IPS-15b (cell line): ENCODE results near the gene VEGFA.

Experiments used
- H3K27me3 ChIP-seq: one replicate; pipeline ENCODE4 v1.6.1; 2013; ENCODE audit warnings: low read length; ENCODE audit not compliant: control insufficient read depth, insufficient read depth
- H3K36me3 ChIP-seq: one replicate; pipeline ENCODE4 v1.6.1; 2013; ENCODE audit warnings: low read length; ENCODE audit not compliant: control insufficient read depth, insufficient read depth
- H3K4me1 ChIP-seq: one replicate; pipeline ENCODE4 v1.6.1; 2013; ENCODE audit warnings: mild to moderate bottlenecking, low read length; ENCODE audit not compliant: control insufficient read depth, insufficient read depth
- H3K4me3 ChIP-seq: one replicate; pipeline ENCODE4 v1.5.1; 2013; ENCODE audit warnings: low read depth, low read length
- H3K9ac ChIP-seq: one replicate; pipeline ENCODE4 v1.6.1; 2013; ENCODE audit warnings: low read depth, mild to moderate bottlenecking, low read length
- H3K9me3 ChIP-seq: one replicate; pipeline ENCODE4 v1.6.1; 2013; ENCODE audit warnings: mild to moderate bottlenecking, low read length; ENCODE audit not compliant: control insufficient read depth, insufficient read depth

Gene VEGFA

DNA sequence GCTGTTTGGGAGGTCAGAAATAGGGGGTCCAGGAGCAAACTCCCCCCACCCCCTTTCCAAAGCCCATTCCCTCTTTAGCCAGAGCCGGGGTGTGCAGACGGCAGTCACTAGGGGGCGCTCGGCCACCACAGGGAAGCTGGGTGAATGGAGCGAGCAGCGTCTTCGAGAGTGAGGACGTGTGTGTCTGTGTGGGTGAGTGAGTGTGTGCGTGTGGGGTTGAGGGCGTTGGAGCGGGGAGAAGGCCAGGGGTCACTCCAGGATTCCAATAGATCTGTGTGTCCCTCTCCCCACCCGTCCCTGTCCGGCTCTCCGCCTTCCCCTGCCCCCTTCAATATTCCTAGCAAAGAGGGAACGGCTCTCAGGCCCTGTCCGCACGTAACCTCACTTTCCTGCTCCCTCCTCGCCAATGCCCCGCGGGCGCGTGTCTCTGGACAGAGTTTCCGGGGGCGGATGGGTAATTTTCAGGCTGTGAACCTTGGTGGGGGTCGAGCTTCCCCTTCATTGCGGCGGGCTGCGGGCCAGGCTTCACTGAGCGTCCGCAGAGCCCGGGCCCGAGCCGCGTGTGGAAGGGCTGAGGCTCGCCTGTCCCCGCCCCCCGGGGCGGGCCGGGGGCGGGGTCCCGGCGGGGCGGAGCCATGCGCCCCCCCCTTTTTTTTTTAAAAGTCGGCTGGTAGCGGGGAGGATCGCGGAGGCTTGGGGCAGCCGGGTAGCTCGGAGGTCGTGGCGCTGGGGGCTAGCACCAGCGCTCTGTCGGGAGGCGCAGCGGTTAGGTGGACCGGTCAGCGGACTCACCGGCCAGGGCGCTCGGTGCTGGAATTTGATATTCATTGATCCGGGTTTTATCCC is at the start of gene VEGFA:
Gene VEGFA, plus strand, starts transcription at position 686 of the 846 bp plus-strand sequence.
- H3K4me1 ChIP-seq: peaks cover 25% of the 10 kb centered on the region
- H3K9ac ChIP-seq: peak within 1 kb of the TSS; percentile 70
- H3K27me3 ChIP-seq: peaks cover 11% of the 10 kb centered on the region
- H3K36me3 ChIP-seq: no peaks in the 10 kb centered on the region
- peak within 1 kb of the TSS; percentile 71 for H3K4me3 ChIP-seq
- no peaks in the 10 kb centered on the region for H3K9me3 ChIP-seq

DNA sequence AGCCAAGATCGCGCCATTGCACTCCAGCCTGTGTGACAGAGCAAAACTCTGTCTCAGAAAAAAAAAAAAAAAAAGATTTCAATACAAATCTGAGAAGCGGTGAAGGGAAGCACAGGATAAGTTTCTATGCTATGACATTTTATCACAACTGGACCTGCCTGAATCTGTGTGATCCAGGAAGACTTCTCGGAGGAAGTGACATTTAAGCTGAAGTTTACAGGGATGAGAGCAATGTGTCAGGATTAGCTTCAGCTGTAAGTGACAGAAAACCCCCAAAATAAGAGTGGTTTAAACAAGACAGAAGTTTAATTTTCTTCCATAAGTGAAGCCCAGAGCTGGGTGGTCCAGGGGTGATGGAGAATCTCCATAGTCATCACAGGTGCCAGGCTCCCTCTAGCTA is 49.0 kb upstream of the VEGFA start:
- no peaks in the 10 kb centered on the region for H3K36me3 ChIP-seq
- no peak overlapping the region for H3K4me3 ChIP-seq
- no peaks in the 10 kb centered on the region for H3K4me1 ChIP-seq
- no peak overlapping the region for H3K9ac ChIP-seq
- no peaks in the 10 kb centered on the region for H3K9me3 ChIP-seq
- H3K27me3 ChIP-seq: no peaks in the 10 kb centered on the region

DNA sequence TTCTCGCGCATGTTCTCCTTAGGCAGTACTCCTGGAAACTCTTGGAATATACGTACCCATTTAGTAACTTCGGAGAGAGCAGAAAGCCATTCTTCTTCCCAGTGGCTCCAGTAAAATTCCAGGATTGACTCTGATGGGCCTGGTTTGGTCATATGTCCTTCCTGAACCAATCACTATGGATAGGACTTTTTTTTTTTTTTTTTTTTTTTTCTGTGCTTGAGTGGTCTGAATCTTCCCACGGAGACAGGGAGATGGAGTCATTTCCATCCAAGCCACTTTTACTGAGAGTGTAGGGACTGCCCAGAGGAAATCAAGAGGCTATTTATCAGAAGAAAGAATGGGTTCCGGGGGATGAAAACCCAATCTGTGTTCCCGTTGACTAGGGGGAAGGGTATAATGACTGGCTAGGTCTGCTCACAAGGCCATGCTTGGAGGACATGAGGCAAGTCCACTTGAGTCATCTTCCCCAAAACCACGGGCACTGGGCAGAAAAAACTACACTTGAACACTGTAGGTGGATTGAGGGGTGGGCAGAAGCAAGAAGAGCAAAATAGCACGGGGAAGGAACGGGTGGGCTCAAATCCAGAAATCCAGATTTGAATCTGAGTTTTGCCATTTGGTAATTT is 47.0 kb upstream of the VEGFA start:
- Histone ChIP-seq H3K4me1 (no peaks in the 10 kb centered on the region), H3K9ac (no peak overlapping the region)

DNA sequence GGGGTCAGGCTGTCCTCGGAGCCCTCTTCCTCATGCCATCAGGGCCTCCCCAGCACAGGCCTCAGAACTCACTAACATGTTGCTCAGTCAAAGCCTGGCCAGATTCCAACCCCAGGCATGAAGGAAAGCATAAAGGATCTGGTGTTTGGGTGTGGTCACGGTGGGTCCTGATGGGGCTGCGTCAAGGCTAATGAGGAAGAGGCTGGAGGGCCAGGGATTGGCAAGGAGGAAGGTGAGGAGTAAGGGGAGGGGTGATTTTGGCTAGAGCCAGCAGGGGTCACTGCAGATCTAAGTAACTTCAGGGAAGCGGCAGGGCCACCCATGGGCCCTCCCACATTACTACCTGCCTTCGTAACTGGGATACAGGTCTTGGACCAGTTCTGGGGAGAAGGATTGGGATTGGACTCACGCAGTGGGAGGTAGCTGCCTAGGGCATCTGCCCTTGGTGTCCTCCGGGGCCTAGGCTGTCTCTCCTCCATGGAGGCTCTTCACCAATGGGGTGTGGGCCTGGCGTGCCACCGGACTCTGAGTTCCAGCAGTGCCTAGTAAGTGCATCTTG is 46.2 kb upstream of the VEGFA start:
- Histone ChIP-seq H3K27me3 (no peaks in the 10 kb centered on the region), H3K9me3 (no peaks in the 10 kb centered on the region), H3K4me3 (no peak overlapping the region), H3K36me3 (no peaks in the 10 kb centered on the region), H3K9ac (no peak overlapping the region), H3K4me1 (no peaks in the 10 kb centered on the region)

More for the DNA sequence above, 47.0 kb upstream of the VEGFA start:
- Histone ChIP-seq H3K27me3 (no peaks in the 10 kb centered on the region), H3K4me3 (no peak overlapping the region), H3K9me3 (no peaks in the 10 kb centered on the region), H3K36me3 (no peaks in the 10 kb centered on the region)

DNA sequence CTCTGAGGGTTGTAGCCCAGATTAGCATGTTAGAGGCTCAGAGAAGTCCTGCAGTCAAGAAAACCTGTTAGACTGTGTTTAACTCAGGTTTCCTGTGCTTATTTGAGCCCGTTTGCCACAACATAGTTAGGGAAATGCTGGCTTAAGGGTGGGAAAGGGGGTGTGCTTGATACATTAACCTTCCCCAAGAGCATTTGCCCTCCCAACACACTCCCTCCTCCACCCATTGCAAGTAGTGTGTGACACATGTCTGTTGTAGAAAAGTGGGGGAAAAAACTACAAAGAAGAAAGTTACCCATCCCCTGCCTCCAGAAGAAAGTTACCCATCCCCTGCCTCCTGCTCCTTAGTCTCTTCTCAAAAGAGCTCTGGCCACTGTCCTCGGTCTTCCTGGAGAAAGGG is 45.7 kb upstream of the VEGFA start:
- Histone ChIP-seq H3K9ac (no peak overlapping the region), H3K36me3 (no peaks in the 10 kb centered on the region)

DNA sequence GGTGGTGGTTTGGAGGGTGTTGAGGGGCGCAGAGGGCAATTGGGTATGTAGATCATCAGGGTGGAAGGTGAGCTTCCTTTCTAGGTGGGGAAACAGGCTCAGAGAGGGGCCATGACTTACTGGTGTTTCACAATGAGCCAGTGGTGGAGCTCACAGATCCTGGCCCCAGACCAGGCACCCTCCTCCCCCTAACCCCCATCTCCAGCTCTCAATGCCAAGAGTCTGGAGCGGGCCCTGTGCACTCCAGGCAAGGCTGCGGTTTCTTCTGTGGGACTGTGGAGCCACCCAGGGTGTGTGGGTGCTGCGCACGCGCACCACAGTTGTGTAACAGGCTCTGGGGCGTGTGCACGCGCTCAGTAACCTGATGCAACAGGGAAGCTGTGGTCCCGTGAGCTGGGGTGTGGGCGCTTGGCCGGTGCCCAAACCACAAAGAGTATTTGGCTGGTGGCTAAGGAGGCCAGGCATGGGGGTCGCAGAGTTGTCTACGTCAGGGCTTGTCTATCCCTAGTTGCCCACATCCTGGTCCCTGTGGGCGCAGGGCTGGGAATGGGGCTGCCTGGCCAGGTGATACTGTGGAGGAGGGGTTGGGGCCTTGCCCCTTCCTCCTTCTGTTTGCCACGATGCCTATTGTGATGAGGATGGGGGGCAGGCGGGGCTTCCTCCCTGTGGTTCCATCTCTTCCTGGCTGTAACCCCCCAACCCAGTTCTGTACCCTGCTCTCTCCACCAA is 44.9 kb upstream of the VEGFA start:
- Histone ChIP-seq H3K4me1 (no peaks in the 10 kb centered on the region), H3K36me3 (no peaks in the 10 kb centered on the region), H3K9ac (no peak overlapping the region), H3K4me3 (no peak overlapping the region), H3K27me3 (no peaks in the 10 kb centered on the region), H3K9me3 (no peaks in the 10 kb centered on the region)

More for the DNA sequence above, 45.7 kb upstream of the VEGFA start:
- H3K9me3 ChIP-seq: no peaks in the 10 kb centered on the region
- H3K4me3 ChIP-seq: no peak overlapping the region
- H3K27me3 ChIP-seq: no peaks in the 10 kb centered on the region
- no peaks in the 10 kb centered on the region for H3K4me1 ChIP-seq

DNA sequence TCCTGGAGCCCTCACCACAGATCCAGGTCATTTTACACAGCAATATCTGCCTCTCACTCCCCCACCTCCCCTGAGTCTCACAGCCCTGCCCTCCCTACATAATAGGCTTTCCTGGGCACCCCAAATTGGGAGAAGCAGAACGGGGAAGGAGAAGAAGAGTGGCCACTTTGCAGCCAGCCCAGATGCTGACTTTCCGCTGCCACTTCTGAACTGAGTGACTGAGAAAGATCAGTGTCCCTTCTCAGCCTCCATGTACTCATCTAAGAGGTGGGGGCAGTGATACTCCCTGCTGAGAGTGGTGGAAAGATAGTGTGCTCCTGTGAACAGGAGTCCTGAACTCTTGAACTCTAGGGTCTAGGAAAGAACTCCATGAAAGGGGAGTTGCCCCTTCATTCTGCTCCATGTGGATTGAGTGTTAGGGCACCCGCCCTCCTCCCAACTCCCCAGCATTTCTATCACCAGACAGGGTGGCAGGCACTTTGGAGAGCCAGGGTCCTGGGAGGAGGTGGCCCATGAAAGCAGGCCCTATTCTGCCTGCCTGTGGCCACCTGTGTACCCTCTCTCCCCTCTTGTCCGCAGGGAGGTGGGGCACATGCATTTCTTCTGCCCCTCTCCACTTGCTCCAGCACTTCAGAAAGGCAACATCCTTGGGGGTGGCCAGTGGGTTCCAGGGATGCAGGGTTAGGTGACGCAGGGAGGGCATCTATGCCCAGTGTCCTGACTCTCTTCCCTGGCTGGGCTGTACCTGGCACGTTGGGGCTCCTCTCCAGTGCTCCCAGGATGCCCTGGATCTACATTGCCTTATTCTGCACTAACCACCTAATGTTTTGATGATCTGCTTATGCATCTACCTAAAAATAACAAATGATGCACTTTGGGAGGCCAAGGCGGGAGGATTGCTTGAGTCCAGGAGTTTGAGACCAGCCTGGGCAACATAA is 44.1 kb upstream of the VEGFA start:
- Histone ChIP-seq H3K27me3 (no peaks in the 10 kb centered on the region), H3K4me1 (no peaks in the 10 kb centered on the region), H3K9ac (no peak overlapping the region), H3K4me3 (no peak overlapping the region), H3K9me3 (no peaks in the 10 kb centered on the region), H3K36me3 (no peaks in the 10 kb centered on the region)

DNA sequence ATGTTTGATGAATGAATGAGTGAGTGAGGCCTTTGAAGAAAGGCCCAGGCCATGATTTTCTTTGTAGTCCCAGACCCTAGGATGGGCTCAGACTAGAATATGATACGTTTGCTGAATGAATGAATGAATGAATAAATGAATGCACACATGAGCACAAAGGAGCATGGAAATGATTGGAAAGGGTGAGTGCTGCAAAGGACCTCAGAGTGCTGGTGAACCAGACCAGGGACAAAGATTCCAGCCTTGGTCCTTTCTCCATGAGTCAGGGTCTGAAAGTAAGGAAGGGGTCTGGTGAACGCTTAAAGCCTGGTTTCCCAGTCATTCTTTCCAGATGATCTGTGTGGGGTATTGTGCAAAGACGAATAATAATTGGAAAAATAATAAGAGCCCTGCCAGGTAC is 42.4 kb upstream of the VEGFA start:
- H3K4me3 ChIP-seq: no peak overlapping the region
- no peaks in the 10 kb centered on the region for H3K4me1 ChIP-seq
- no peaks in the 10 kb centered on the region for H3K27me3 ChIP-seq
- H3K9ac ChIP-seq: no peak overlapping the region
- no peaks in the 10 kb centered on the region for H3K9me3 ChIP-seq
- no peaks in the 10 kb centered on the region for H3K36me3 ChIP-seq

DNA sequence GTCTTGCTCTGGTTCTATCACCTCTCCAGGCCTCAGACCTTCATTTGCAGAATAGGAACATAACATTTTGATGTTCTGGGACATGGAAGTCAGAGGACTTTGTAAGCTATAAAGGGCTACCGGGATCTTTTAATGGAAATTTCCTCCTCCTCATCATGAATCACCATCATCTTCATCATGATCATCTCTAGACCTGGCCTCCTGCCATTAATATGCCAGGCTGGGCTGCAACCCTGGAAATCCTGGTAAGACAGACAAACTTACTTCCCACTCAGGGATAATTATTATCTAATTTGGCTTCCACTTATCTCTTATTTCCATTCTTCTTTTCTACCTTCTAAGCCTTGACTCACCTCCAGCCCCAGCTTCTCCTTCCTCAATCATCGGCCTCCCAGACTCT is 41.4 kb upstream of the VEGFA start:
- no peaks in the 10 kb centered on the region for H3K27me3 ChIP-seq
- H3K9me3 ChIP-seq: no peaks in the 10 kb centered on the region
- H3K4me1 ChIP-seq: no peaks in the 10 kb centered on the region
- H3K4me3 ChIP-seq: no peak overlapping the region
- H3K36me3 ChIP-seq: no peaks in the 10 kb centered on the region
- H3K9ac ChIP-seq: no peak overlapping the region

DNA sequence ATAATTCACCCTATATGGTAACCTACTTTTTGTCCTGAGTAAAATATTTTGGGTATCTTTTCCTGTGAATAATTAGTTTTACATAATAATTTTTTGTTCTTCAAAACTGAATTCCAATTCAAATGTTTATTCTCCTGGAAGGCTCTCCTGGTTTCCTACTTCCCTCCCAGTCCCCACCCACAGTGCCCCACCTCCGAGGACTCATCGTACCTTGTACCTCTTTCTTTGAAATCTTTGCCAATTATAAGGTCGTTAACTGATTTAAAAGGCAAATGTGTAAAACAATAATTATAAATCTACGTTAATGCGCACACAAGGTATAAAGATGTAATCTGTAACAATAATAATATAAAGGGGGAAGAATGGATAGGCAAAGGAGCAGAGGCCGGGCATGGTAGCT is 40.5 kb upstream of the VEGFA start:
- H3K9ac ChIP-seq: no peak overlapping the region
- no peak overlapping the region for H3K4me3 ChIP-seq
- no peaks in the 10 kb centered on the region for H3K36me3 ChIP-seq
- no peaks in the 10 kb centered on the region for H3K27me3 ChIP-seq
- no peaks in the 10 kb centered on the region for H3K9me3 ChIP-seq
- H3K4me1 ChIP-seq: peaks cover 3% of the 10 kb centered on the region

DNA sequence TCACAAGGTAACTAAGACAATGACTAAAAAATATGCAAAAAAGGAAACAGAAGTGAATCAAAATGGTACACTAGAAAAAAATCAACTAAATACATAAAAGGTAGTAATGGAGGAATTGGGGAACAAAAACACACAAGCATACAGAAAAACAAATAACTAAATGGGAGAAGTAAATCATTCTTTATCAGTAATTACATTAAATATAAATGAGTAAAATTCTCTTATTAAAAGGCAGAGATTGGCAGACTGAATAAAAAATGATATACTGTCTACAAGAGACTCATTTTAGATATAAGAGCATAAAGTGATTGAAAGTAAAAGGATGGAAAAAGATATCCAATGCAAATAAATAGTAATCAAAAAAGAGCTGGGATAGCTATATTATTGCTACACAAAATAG is 39.4 kb upstream of the VEGFA start:
- no peaks in the 10 kb centered on the region for H3K9me3 ChIP-seq
- no peak overlapping the region for H3K4me3 ChIP-seq
- H3K9ac ChIP-seq: no peak overlapping the region
- H3K36me3 ChIP-seq: no peaks in the 10 kb centered on the region
- no peaks in the 10 kb centered on the region for H3K27me3 ChIP-seq
- peaks cover 3% of the 10 kb centered on the region for H3K4me1 ChIP-seq
